WERI-Rb-1 (cell line): Measurements from ENCODE around the gene SLITRK6.
"Not testable (repeated sequence)": the region's sequence is repeated elsewhere in the genome, so short reads cannot be mapped to it uniquely, and the experiment has no call there.

Experiments
- DNase-seq: peaks from one replicate; pipeline ENCODE4 v3.0.0-alpha.2; 2020
- H3K27ac ChIP-seq: fragments of 250-450 bp; sonication (Bioruptor Pico); 2 replicates; pipeline ENCODE4 v1.5.1; 2020; ENCODE audit warnings: mild to moderate bottlenecking, moderate library complexity
- H3K27me3 ChIP-seq: fragments of 250-450 bp; sonication (Bioruptor Pico); 2 replicates; pipeline ENCODE4 v1.5.1; 2021; ENCODE audit warnings: mild to moderate bottlenecking, low read depth, moderate library complexity; ENCODE audit not compliant: insufficient read depth, severe bottlenecking
- H3K36me3 ChIP-seq: fragments of 250-450 bp; sonication (Bioruptor Pico); 2 replicates; pipeline ENCODE4 v1.5.1; 2020; ENCODE audit warnings: mild to moderate bottlenecking, moderate library complexity
- H3K4me3 ChIP-seq: 2 replicates; pipeline ENCODE4 v1.5.1; 2011; ENCODE audit warnings: low read depth, mild to moderate bottlenecking, control low read depth, low read length
- H3K9me3 ChIP-seq: fragments of 250-450 bp; sonication (Bioruptor Pico); 2 replicates; pipeline ENCODE4 v1.5.1; 2021; ENCODE audit warnings: mild to moderate bottlenecking, moderate library complexity; ENCODE audit not compliant: severe bottlenecking
- TF ChIP-seq, protein P1 (sequence below): IDR thresholded peaks from 2 replicates; pipeline ENCODE4 v1.5.1; 2011; ENCODE audit warnings: low read depth, mild to moderate bottlenecking, control low read depth, inconsistent platforms, low read length

The SLITRK6 gene

DNA sequence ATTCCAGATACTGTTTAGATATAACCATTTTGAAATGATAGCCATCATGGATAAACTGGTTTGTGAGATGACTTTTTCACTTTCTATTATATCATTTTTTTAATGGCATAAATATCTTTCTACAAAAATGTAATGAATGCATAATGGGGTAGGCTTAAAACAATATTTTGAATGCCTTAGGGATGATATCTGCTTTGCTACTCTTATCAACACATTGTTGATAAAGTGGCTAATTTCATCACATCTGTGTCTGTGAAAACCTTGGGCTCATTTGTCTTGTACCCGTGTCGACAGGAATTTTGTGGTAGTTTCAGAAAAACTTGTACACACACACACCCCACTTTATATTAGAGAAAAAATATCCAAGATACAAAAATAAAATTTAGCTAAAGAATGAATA lies 44.1 kb downstream of the SLITRK6 start:
- H3K27me3 ChIP-seq, result no peaks in the 10 kb centered on the region
- no peak overlapping the region for H3K4me3 ChIP-seq
- H3K27ac ChIP-seq, result no peak overlapping the region
- H3K36me3 ChIP-seq, result no peaks in the 10 kb centered on the region
- TF ChIP-seq, protein P1, sequence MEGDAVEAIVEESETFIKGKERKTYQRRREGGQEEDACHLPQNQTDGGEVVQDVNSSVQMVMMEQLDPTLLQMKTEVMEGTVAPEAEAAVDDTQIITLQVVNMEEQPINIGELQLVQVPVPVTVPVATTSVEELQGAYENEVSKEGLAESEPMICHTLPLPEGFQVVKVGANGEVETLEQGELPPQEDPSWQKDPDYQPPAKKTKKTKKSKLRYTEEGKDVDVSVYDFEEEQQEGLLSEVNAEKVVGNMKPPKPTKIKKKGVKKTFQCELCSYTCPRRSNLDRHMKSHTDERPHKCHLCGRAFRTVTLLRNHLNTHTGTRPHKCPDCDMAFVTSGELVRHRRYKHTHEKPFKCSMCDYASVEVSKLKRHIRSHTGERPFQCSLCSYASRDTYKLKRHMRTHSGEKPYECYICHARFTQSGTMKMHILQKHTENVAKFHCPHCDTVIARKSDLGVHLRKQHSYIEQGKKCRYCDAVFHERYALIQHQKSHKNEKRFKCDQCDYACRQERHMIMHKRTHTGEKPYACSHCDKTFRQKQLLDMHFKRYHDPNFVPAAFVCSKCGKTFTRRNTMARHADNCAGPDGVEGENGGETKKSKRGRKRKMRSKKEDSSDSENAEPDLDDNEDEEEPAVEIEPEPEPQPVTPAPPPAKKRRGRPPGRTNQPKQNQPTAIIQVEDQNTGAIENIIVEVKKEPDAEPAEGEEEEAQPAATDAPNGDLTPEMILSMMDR, result no peak
- H3K9me3 ChIP-seq, result no peaks in the 10 kb centered on the region
- DNase-seq, result no peak

DNA sequence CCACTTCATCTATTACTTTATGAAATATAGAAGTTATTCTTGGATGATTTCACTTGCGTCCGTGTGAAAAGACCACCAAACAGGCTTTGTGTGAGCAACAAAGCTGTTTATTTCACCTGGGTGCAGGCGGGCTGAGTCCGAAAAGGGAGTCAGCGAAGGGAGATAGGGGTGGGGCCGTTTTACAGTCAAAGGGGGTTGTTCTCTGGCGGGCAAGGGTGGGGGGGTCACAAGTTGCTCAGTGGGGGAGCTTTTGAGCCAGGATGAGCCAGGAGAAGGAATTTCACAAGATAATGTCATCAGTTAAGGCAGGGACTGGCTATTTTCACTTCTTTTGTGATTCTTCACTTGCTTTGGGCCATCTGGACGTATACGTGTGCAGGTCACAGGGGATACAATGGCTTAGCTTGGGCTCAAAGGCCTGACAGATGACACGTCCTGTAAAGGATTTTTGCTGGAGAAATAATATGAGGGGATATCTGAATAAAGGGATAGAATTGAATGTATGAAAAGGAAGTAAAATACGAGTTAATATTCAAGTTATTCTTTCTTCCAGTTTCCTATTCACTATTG lies 55.9 kb downstream of the SLITRK6 start:
- H3K4me3 ChIP-seq, H3K27ac ChIP-seq, H3K36me3 ChIP-seq, H3K9me3 ChIP-seq, H3K27me3 ChIP-seq: not testable (repeated sequence)
- peak; percentile 36 for DNase-seq
